Panc1 (cell line): Measurements from ENCODE around the gene ATP1A3. TPM values are rescaled to one million over a fixed set of nuclear protein-coding genes. Genes with fewer than 3 reads are reported as not detected.

ENCODE experiments used
- ATAC-seq: fragments of 200-7000 bp; cut with Tn5 transposase; 2 replicates; pipeline ENCODE4 v1.9.1; 2020; ENCODE audit warnings: mild to moderate bottlenecking, moderate library complexity
- BruUV-seq: library from RNA; stranded (reverse); fragments of 400-500 nt; replicated peaks from 2 replicates; lab custom pipeline; 2021; lab: Mats Ljungman, UMichigan
- CTCF ChIA-PET: fragments of 300-600 bp; sonication (Branson Sonifier 250); formaldehyde crosslinking; loops from one replicate; lab custom pipeline; 2022; ENCODE audit warnings: antibody characterized with exemption; lab: Charles Lee
- POLR2A ChIA-PET: fragments of 300-600 bp; sonication (Branson Sonifier 250); formaldehyde crosslinking; loops from one replicate; lab custom pipeline; 2022; ENCODE audit warnings: antibody characterized with exemption; lab: Charles Lee
- DNase-seq: peaks from one replicate; pipeline ENCODE4 v3.0.0-alpha.2; 2010; ENCODE audit warnings: low read depth, low spot score
- H3K27ac ChIP-seq: 2 replicates; pipeline ENCODE4 v1.5.1; 2011; ENCODE audit warnings: mild to moderate bottlenecking, low read length, inconsistent platforms
- H3K27me3 ChIP-seq: fragments of 200-500 bp; sonication (Bioruptor generic); 2 replicates; pipeline ENCODE4 v1.6.0; 2014; ENCODE audit warnings: low read length, inconsistent platforms; ENCODE audit not compliant: control insufficient read depth, insufficient read depth
- H3K36me3 ChIP-seq: fragments of 200-500 bp; sonication (Bioruptor generic); 2 replicates; pipeline ENCODE4 v1.5.1; 2014; ENCODE audit warnings: inconsistent platforms, mild to moderate bottlenecking, low read length, moderate library complexity; ENCODE audit not compliant: control insufficient read depth, insufficient read depth
- H3K4me1 ChIP-seq: 2 replicates; pipeline ENCODE4 v1.5.1; 2011; ENCODE audit warnings: inconsistent platforms, mild to moderate bottlenecking, low read length, moderate library complexity; ENCODE audit not compliant: control insufficient read depth, insufficient read depth
- H3K4me3 ChIP-seq, 2 experiments: 2 replicates each; pipeline ENCODE4 v1.5.1; 2011 to 2012; ENCODE audit warnings: low read depth in 2 of 2, low read length in 2 of 2, mild to moderate bottlenecking in 2 of 2, inconsistent platforms in 1 of 2, moderate library complexity in 1 of 2
- H3K9me3 ChIP-seq: fragments of 200-500 bp; sonication (Bioruptor generic); 2 replicates; pipeline ENCODE4 v1.5.1; 2014; ENCODE audit warnings: low read depth, mild to moderate bottlenecking, inconsistent platforms, low read length, moderate library complexity; ENCODE audit not compliant: control insufficient read depth, insufficient read depth
- CTCF ChIP-seq: fragments of 450-650 bp; IDR thresholded peaks from 2 replicates; pipeline ENCODE4 v1.5.1; 2017; ENCODE audit warnings: mild to moderate bottlenecking
- POLR2AphosphoS5 ChIP-seq: IDR thresholded peaks from 2 replicates; pipeline ENCODE4 v1.6.1; 2012; ENCODE audit warnings: mild to moderate bottlenecking, low read depth, low read length, moderate library complexity
- REST ChIP-seq, 2 experiments: IDR thresholded peaks; 2 replicates each; pipeline ENCODE4 v1.6.1; 2011 to 2012; ENCODE audit warnings: low read depth in 2 of 2, control low read depth in 1 of 2, low read length in 1 of 2, mild to moderate bottlenecking in 1 of 2, moderate library complexity in 1 of 2; ENCODE audit not compliant: insufficient read depth in 1 of 2
- SIN3A ChIP-seq: IDR thresholded peaks from 2 replicates; pipeline ENCODE4 v1.6.1; 2012; ENCODE audit warnings: low read depth, mild to moderate bottlenecking, low read length, moderate library complexity, borderline replicate concordance; ENCODE audit not compliant: insufficient read depth
- TCF7L2 ChIP-seq: IDR thresholded peaks from 2 replicates; pipeline ENCODE4 v1.6.1; 2011; ENCODE audit warnings: mild to moderate bottlenecking, low read depth, low read length, inconsistent platforms
- in situ Hi-C: cut with HindIII; loops from 2 replicates; pipeline ENCODE4 v1.10.0; 2016; ENCODE audit warnings: low sequenced_read_pairs, low pct_unique_long_range_greater_than_20kb
- intact Hi-C: fragments of 100-400 bp; cut with micrococcal nuclease; formaldehyde crosslinking; loops from one replicate; pipeline ENCODE4 v1.10.0; 2022; ENCODE audit not compliant: unreplicated experiment
- total RNA-seq: library from RNA; stranded (reverse); gene quantifications from one replicate; pipeline ENCODE4 v1.2.1, GENCODE V29; 2021; ENCODE audit not compliant: unreplicated experiment

Gene ATP1A3
- total RNA-seq, 1 experiment from 2014 or later: 4.9 TPM

- intact Hi-C loops: no loop called here
- no peak for DNase-seq
- ChIA-PET CTCF (interaction anchor here (0.6 kb wide), 2 partner anchors 51 to 134 kb away, joined by 7 to 8 read pairs; no protein-coding TSS in a partner anchor), POLR2A (no interaction called here)
- ATAC-seq: no peak
- H3K4me1 ChIP-seq: no peaks in the 10 kb centered on the region
- no peak overlapping the region for H3K4me3 ChIP-seq
- no peak overlapping the region for H3K27ac ChIP-seq
- in situ Hi-C loops: no loop called here
- no TSS peak for BruUV-seq
- no peak for TF ChIP-seq SIN3A
- TF ChIP-seq POLR2AphosphoS5: no peak
- no peak for TF ChIP-seq TCF7L2
- no peak for TF ChIP-seq CTCF
- no peak for TF ChIP-seq REST (IDR thresholded peaks at IDR 0.05; ENCODE audit: insufficient read depth in 1 of 2, low read depth in 2 of 2, low read length in 1 of 2)
- no peaks in the 10 kb centered on the region; the same call in 1 of the 2 replicates for H3K36me3 ChIP-seq
- peaks cover 4% of the 10 kb centered on the region; the same call in 1 of the 2 replicates for H3K27me3 ChIP-seq
- no peaks in the 10 kb centered on the region for H3K9me3 ChIP-seq
Observed at GRCh38 chr19:41995959-41996797, 2.1 kb upstream of the ATP1A3 start.

GRCh38 chr19:41994994-41995958 lies 1.2 kb upstream of the ATP1A3 start:
- CTCF ChIA-PET: no interaction called here
- ATAC-seq: no peak
- POLR2A ChIA-PET: no interaction called here

More at GRCh38 chr19:41994994-41995958, 1.2 kb upstream of the ATP1A3 start:
- Histone ChIP-seq H3K4me3 (no peak overlapping the region), H3K27ac (no peak overlapping the region), H3K9me3 (no peaks in the 10 kb centered on the region), H3K36me3 (no peaks in the 10 kb centered on the region; the same call in 1 of the 2 replicates), H3K4me1 (no peaks in the 10 kb centered on the region), H3K27me3 (peaks cover 4% of the 10 kb centered on the region; the same call in 1 of the 2 replicates)
- BruUV-seq: no TSS peak
- TF ChIP-seq SIN3A (no peak), REST (IDR thresholded peaks at IDR 0.05; ENCODE audit: insufficient read depth in 1 of 2, low read depth in 2 of 2, low read length in 1 of 2) (0 out of 4 replicates have a peak, but pooled peaks of 1 of the 2 experiments have one; percentile 46), TCF7L2 (no peak), CTCF (no peak), POLR2AphosphoS5 (no peak)
- in situ Hi-C loops: no loop called here
- intact Hi-C loops: no loop called here
- no peak for DNase-seq
